Hepatocyte (in vitro differentiated cells): ENCODE data around the gene KIAA1217. TPM values are rescaled to one million over a fixed set of nuclear protein-coding genes. Genes with fewer than 3 reads are reported as not detected.

Source experiments
- DNase-seq: peaks from one replicate; pipeline ENCODE4 v3.0.0-alpha.2; 2016; ENCODE audit warnings: low spot score
- H2AFZ ChIP-seq: fragments of 200-600 bp; sonication (generic); 2 replicates; pipeline ENCODE4 v1.6.0; 2016; ENCODE audit warnings: antibody characterized with exemption, mild to moderate bottlenecking
- H3K27ac ChIP-seq: fragments of 200-600 bp; sonication (generic); 2 replicates; pipeline ENCODE4 v1.5.1; 2016; ENCODE audit warnings: mild to moderate bottlenecking
- H3K27me3 ChIP-seq: fragments of 200-600 bp; sonication (generic); 2 replicates; pipeline ENCODE4 v1.6.1; 2016
- H3K36me3 ChIP-seq: fragments of 200-600 bp; sonication (generic); replicated peaks from 2 replicates; pipeline ENCODE4 v1.5.1; 2016; ENCODE audit warnings: low read depth; ENCODE audit not compliant: insufficient read depth
- H3K4me1 ChIP-seq: fragments of 200-600 bp; sonication (generic); 2 replicates; pipeline ENCODE4 v1.5.1; 2016; ENCODE audit warnings: mild to moderate bottlenecking, moderate library complexity; ENCODE audit not compliant: insufficient read depth
- H3K4me2 ChIP-seq: fragments of 200-600 bp; sonication (generic); 2 replicates; pipeline ENCODE4 v1.6.0; 2016
- H3K4me3 ChIP-seq: fragments of 200-600 bp; sonication (generic); 2 replicates; pipeline ENCODE4 v1.5.1; 2016; ENCODE audit warnings: mild to moderate bottlenecking
- H3K79me2 ChIP-seq: fragments of 200-600 bp; sonication (generic); 2 replicates; pipeline ENCODE4 v1.6.0; 2017; ENCODE audit warnings: mild to moderate bottlenecking
- H3K9me2 ChIP-seq: fragments of 200-600 bp; sonication (generic); replicated peaks from 2 replicates; pipeline ENCODE4 v1.6.0; 2017; ENCODE audit warnings: mild to moderate bottlenecking; ENCODE audit not compliant: insufficient read depth
- H3K9me3 ChIP-seq: fragments of 200-600 bp; sonication (generic); 2 replicates; pipeline ENCODE4 v1.5.1; 2016; ENCODE audit warnings: low read depth, mild to moderate bottlenecking
- H4K20me1 ChIP-seq: fragments of 200-600 bp; sonication (generic); 2 replicates; pipeline ENCODE4 v1.6.0; 2016; ENCODE audit warnings: mild to moderate bottlenecking; ENCODE audit not compliant: insufficient read depth, poor library complexity, severe bottlenecking
- EZH2 ChIP-seq: fragments of 200-600 bp; sonication (generic); IDR thresholded peaks from 2 replicates; pipeline ENCODE4 v1.6.1; 2016; ENCODE audit warnings: antibody characterized with exemption, mild to moderate bottlenecking, borderline replicate concordance
- EZH2phosphoT487 ChIP-seq: fragments of 200-600 bp; sonication (generic); IDR thresholded peaks from one replicate; pipeline ENCODE4 v1.6.1; 2018; ENCODE audit warnings: antibody characterized with exemption, mild to moderate bottlenecking, low read depth, moderate library complexity; ENCODE audit not compliant: unreplicated experiment, severe bottlenecking
- WGBS: methylation state at CpG from one replicate; pipeline ENCODE4 v1.1.6; 2016; ENCODE audit warnings: low lambda C conversion rate; ENCODE audit errors: missing lambda C conversion rate; 5-methylcytosine and 5-hydroxymethylcytosine counted together
- polyA plus RNA-seq: library from polyadenylated mRNA; unstranded; fragments of >200 nt; fragmentation: Nextera tagmentation; extraction: Ambion mirVana; gene quantifications from 2 replicates; pipeline ENCODE4 v1.2.1, GENCODE V29; 2016
- total RNA-seq: library from RNA; depleted of rRNA; stranded (reverse); fragments of >200 nt; gene quantifications from 2 replicates; pipeline ENCODE4 v1.2.3, GENCODE V29; 2014
- TF ChIP-seq, protein P1 (sequence below): fragments of 200-600 bp; sonication (generic); IDR thresholded peaks from 2 replicates; pipeline ENCODE4 v1.5.1; 2016; ENCODE audit warnings: antibody characterized with exemption, mild to moderate bottlenecking; ENCODE audit not compliant: poor library complexity

The KIAA1217 gene
- total and polyA plus RNA-seq, 2 experiments from 2014 or later: 31.6 to 33.2 TPM

DNA sequence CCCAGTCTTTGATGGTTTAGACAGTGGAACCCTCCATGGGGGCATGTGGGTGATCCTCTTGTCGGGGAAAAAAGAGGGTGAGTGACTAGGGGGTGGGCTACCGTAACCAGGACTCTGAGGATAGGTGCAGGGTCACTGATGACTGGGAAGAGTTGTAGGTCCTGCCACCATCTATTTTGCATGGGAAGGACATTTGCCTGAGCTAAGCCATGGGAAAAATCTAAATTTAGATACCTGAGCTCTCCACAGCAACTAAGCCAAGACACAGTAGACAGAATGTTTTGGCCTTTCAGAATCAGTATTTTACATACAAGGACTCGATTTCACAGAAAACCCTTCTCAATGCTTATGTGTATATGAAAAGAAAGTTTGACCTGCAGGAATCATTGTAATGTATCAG lies 52.7 kb downstream of the KIAA1217 start:
- WGBS: 92% methylated on average over 3 of the region's 3 CpGs
- Histone ChIP-seq H3K9me3 (no peaks in the 10 kb centered on the region), H3K9me2 (no peaks in the 10 kb centered on the region), H2AFZ (no peak overlapping the region), H3K4me2 (no peak overlapping the region), H3K36me3 (no peaks in the 10 kb centered on the region), H3K79me2 (peaks cover 66% of the 10 kb centered on the region), H3K27ac (peak overlapping the region; percentile 77), H3K4me1 (peaks cover 19% of the 10 kb centered on the region), H3K27me3 (no peaks in the 10 kb centered on the region), H4K20me1 (no peaks in the 10 kb centered on the region), H3K4me3 (no peak overlapping the region)
- TF ChIP-seq EZH2phosphoT487 (no peak), EZH2 (no peak)
- TF ChIP-seq, protein P1, sequence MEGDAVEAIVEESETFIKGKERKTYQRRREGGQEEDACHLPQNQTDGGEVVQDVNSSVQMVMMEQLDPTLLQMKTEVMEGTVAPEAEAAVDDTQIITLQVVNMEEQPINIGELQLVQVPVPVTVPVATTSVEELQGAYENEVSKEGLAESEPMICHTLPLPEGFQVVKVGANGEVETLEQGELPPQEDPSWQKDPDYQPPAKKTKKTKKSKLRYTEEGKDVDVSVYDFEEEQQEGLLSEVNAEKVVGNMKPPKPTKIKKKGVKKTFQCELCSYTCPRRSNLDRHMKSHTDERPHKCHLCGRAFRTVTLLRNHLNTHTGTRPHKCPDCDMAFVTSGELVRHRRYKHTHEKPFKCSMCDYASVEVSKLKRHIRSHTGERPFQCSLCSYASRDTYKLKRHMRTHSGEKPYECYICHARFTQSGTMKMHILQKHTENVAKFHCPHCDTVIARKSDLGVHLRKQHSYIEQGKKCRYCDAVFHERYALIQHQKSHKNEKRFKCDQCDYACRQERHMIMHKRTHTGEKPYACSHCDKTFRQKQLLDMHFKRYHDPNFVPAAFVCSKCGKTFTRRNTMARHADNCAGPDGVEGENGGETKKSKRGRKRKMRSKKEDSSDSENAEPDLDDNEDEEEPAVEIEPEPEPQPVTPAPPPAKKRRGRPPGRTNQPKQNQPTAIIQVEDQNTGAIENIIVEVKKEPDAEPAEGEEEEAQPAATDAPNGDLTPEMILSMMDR: no peak
- no peak for DNase-seq

DNA sequence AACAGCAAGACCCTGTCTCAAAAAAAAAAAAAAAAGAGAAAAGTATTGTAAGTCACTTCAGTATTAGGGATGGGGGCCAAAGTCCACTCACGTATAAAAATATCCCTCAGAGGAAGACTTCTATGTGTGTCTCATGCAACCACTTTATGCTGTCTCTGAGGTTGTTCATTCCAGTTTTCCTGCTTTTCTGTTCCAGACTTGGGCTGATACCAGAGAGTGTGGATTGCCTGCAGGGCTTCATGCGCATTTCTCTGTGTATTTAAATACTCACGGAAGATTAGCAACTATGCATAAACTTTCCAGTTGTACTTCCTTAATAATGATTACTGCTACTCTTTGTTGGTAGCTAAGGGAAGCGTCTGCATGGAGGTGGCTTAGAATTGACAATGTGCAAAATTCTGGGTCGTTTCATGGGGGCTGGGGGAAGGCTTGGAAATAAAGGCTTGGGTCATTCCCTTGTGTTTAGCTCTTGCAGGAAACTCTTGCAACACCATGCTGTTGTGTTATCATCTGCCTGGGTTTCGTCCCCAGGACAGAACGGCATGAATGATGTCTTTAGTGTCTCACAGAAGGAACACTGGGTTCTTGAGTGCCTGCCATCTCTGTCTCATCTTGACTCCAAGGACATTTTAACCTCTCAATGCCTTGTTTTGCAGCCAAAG lies 54.1 kb downstream of the KIAA1217 start:
- Histone ChIP-seq H4K20me1 (no peaks in the 10 kb centered on the region), H3K27ac (peak overlapping the region; percentile 77), H3K4me1 (peaks cover 14% of the 10 kb centered on the region), H3K4me2 (peak overlapping the region; percentile 17), H3K79me2 (peaks cover 54% of the 10 kb centered on the region), H3K9me2 (no peaks in the 10 kb centered on the region), H2AFZ (no peak overlapping the region), H3K27me3 (no peaks in the 10 kb centered on the region), H3K36me3 (no peaks in the 10 kb centered on the region), H3K9me3 (no peaks in the 10 kb centered on the region), H3K4me3 (no peak overlapping the region)
- 56% methylated on average over 7 of the region's 7 CpGs for WGBS
- TF ChIP-seq, protein P1: no peak
- TF ChIP-seq EZH2 (no peak), EZH2phosphoT487 (no peak)
- peak; percentile 26 for DNase-seq

GRCh38 chr10:24269476-24269875 lies 60.5 kb downstream of the KIAA1217 start:
- Histone ChIP-seq H3K9me2 (no peaks in the 10 kb centered on the region), H3K27me3 (no peaks in the 10 kb centered on the region), H3K9me3 (no peaks in the 10 kb centered on the region), H3K79me2 (peaks cover 48% of the 10 kb centered on the region), H3K36me3 (no peaks in the 10 kb centered on the region), H3K4me1 (no peaks in the 10 kb centered on the region), H3K4me2 (no peak overlapping the region), H3K27ac (no peak overlapping the region), H4K20me1 (no peaks in the 10 kb centered on the region), H3K4me3 (no peak overlapping the region), H2AFZ (no peak overlapping the region)
- DNase-seq: no peak
- TF ChIP-seq, protein P1: no peak
- TF ChIP-seq EZH2: no peak
- no peak for TF ChIP-seq EZH2phosphoT487
- 100% methylated on average over 1 of the region's 1 CpG for WGBS
